ENCODE measurements around the gene FAM163A.

FAM163A gene

GRCh38 chr1:179806333-179806732 is 63.2 kb downstream of the FAM163A start:
- no peak overlapping the region for H2AK5ac ChIP-seq (ENCODE audit: low read depth, low read length)
- no peak overlapping the region for H4K8ac ChIP-seq (ENCODE audit: low read depth, low read length)
- no peaks in the 10 kb centered on the region for H3K36me3 ChIP-seq (replicated peaks in 1 of 2; ENCODE audit: control insufficient read depth in 2 of 2, insufficient read depth in 2 of 2, low read length in 2 of 2)
- H3K27ac ChIP-seq (replicated peaks; ENCODE audit: low read length): no peak overlapping the region
- no peak overlapping the region for H2BK15ac ChIP-seq (ENCODE audit: low read length)
- H3K27me3 ChIP-seq (ENCODE audit: control insufficient read depth in 3 of 3, insufficient read depth in 3 of 3, low read depth in 1 of 3, low read length in 3 of 3): peaks cover 0 to 48% (median 0%) of the 10 kb centered on the region in 3 experiments
- H3K4me2 ChIP-seq (ENCODE audit: insufficient read depth, low read length, poor library complexity, severe bottlenecking): no peak overlapping the region
- peak overlapping the region; percentile 45 for H3K18ac ChIP-seq (ENCODE audit: low read length)
- no peaks in the 10 kb centered on the region for H3K79me1 ChIP-seq (ENCODE audit: low read depth, low read length)
- H2BK12ac ChIP-seq (ENCODE audit: low read length): no peak overlapping the region
- H3K4me1 ChIP-seq (ENCODE audit: control insufficient read depth in 2 of 2, insufficient read depth in 1 of 2, low read depth in 1 of 2, low read length in 2 of 2): no peaks in the 10 kb centered on the region
- no CpG with 5 or more reads among the region's 4 CpGs for WGBS, 2 donors (ENCODE audit: extremely low coverage in 2 of 2, insufficient read length in 2 of 2, insufficient replicate concordance in 1 of 2)
- H3K14ac ChIP-seq (ENCODE audit: low read length): no peak overlapping the region
- no peak overlapping the region for H3K9ac ChIP-seq (ENCODE audit: low read depth, low read length, poor library complexity)
- no peak overlapping the region for H2AFZ ChIP-seq (ENCODE audit: low read length)
- H3K4ac ChIP-seq (ENCODE audit: low read length): no peak overlapping the region
- H4K91ac ChIP-seq (ENCODE audit: low read depth, low read length, poor library complexity): no peak overlapping the region
- no peaks in the 10 kb centered on the region for H3K9me3 ChIP-seq (replicated peaks in 1 of 2; ENCODE audit: control insufficient read depth in 2 of 2, insufficient read depth in 1 of 2, low read depth in 1 of 2, low read length in 2 of 2)
- H3K23ac ChIP-seq (ENCODE audit: low read depth, low read length, poor library complexity): no peak overlapping the region
- H2BK120ac ChIP-seq (ENCODE audit: low read depth, low read length): no peak overlapping the region
- no peak for DNase-seq (ENCODE audit: low spot score)
- H3K4me3 ChIP-seq (ENCODE audit: low read length in 2 of 2): no peak overlapping the region
- H2BK5ac ChIP-seq (ENCODE audit: low read length): no peak overlapping the region

GRCh38 chr1:179807291-179807690 is 64.2 kb downstream of the FAM163A start:
- no peak overlapping the region for H2BK120ac ChIP-seq (ENCODE audit: low read depth, low read length)
- DNase-seq (ENCODE audit: low spot score): no peak
- peaks cover 0 to 52% (median 0%) of the 10 kb centered on the region in 3 experiments for H3K27me3 ChIP-seq (ENCODE audit: control insufficient read depth in 3 of 3, insufficient read depth in 3 of 3, low read depth in 1 of 3, low read length in 3 of 3)
- H2BK5ac ChIP-seq (ENCODE audit: low read length): no peak overlapping the region
- H3K36me3 ChIP-seq (replicated peaks in 1 of 2; ENCODE audit: control insufficient read depth in 2 of 2, insufficient read depth in 2 of 2, low read length in 2 of 2): no peaks in the 10 kb centered on the region
- H2BK15ac ChIP-seq (ENCODE audit: low read length): no peak overlapping the region
- H3K4me1 ChIP-seq (ENCODE audit: control insufficient read depth in 2 of 2, insufficient read depth in 1 of 2, low read depth in 1 of 2, low read length in 2 of 2): no peaks in the 10 kb centered on the region
- H3K14ac ChIP-seq (ENCODE audit: low read length): no peak overlapping the region
- peak overlapping the region; percentile 17 for H3K23ac ChIP-seq (ENCODE audit: low read depth, low read length, poor library complexity)
- H3K9ac ChIP-seq (ENCODE audit: low read depth, low read length, poor library complexity): no peak overlapping the region
- no CpG with 5 or more reads among the region's 9 CpGs for WGBS, 2 donors (ENCODE audit: extremely low coverage in 2 of 2, insufficient read length in 2 of 2, insufficient replicate concordance in 1 of 2)
- H3K4ac ChIP-seq (ENCODE audit: low read length): no peak overlapping the region
- H4K8ac ChIP-seq (ENCODE audit: low read depth, low read length): no peak overlapping the region
- H3K4me2 ChIP-seq (ENCODE audit: insufficient read depth, low read length, poor library complexity, severe bottlenecking): no peak overlapping the region
- H2AFZ ChIP-seq (ENCODE audit: low read length): no peak overlapping the region
- no peak overlapping the region for H4K91ac ChIP-seq (ENCODE audit: low read depth, low read length, poor library complexity)
- no peak overlapping the region for H2BK12ac ChIP-seq (ENCODE audit: low read length)
- H3K18ac ChIP-seq (ENCODE audit: low read length): no peak overlapping the region
- no peak overlapping the region for H3K27ac ChIP-seq (replicated peaks; ENCODE audit: low read length)
- H3K9me3 ChIP-seq (replicated peaks in 1 of 2; ENCODE audit: control insufficient read depth in 2 of 2, insufficient read depth in 1 of 2, low read depth in 1 of 2, low read length in 2 of 2): no peaks in the 10 kb centered on the region
- peak overlapping the region; percentile 73 for H2AK5ac ChIP-seq (ENCODE audit: low read depth, low read length)
- no peaks in the 10 kb centered on the region for H3K79me1 ChIP-seq (ENCODE audit: low read depth, low read length)
- H3K4me3 ChIP-seq (ENCODE audit: low read length in 2 of 2): no peak overlapping the region

- Histone ChIP-seq H2BK120ac (ENCODE audit: low read depth, low read length) (no peak overlapping the region), H3K4ac (ENCODE audit: low read length) (no peak overlapping the region), H3K23ac (ENCODE audit: low read depth, low read length, poor library complexity) (no peak overlapping the region), H3K4me3 (ENCODE audit: low read length in 2 of 2) (no peak overlapping the region), H2BK12ac (ENCODE audit: low read length) (no peak overlapping the region), H2BK15ac (ENCODE audit: low read length) (no peak overlapping the region), H3K9ac (ENCODE audit: low read depth, low read length, poor library complexity) (no peak overlapping the region), H4K91ac (ENCODE audit: low read depth, low read length, poor library complexity) (no peak overlapping the region), H4K8ac (ENCODE audit: low read depth, low read length) (no peak overlapping the region), H3K14ac (ENCODE audit: low read length) (no peak overlapping the region), H3K4me2 (ENCODE audit: insufficient read depth, low read length, poor library complexity, severe bottlenecking) (no peak overlapping the region), H3K27ac (replicated peaks; ENCODE audit: low read length) (no peak overlapping the region), H2AK5ac (ENCODE audit: low read depth, low read length) (no peak overlapping the region), H3K27me3 (ENCODE audit: control insufficient read depth in 3 of 3, insufficient read depth in 3 of 3, low read depth in 1 of 3, low read length in 3 of 3) (peaks cover 0 to 54% (median 0%) of the 10 kb centered on the region in 3 experiments), H3K36me3 (replicated peaks in 1 of 2; ENCODE audit: control insufficient read depth in 2 of 2, insufficient read depth in 2 of 2, low read length in 2 of 2) (no peaks in the 10 kb centered on the region), H3K9me3 (replicated peaks in 1 of 2; ENCODE audit: control insufficient read depth in 2 of 2, insufficient read depth in 1 of 2, low read depth in 1 of 2, low read length in 2 of 2) (no peaks in the 10 kb centered on the region), H3K4me1 (ENCODE audit: control insufficient read depth in 2 of 2, insufficient read depth in 1 of 2, low read depth in 1 of 2, low read length in 2 of 2) (no peaks in the 10 kb centered on the region), H3K79me1 (ENCODE audit: low read depth, low read length) (no peaks in the 10 kb centered on the region), H2BK5ac (ENCODE audit: low read length) (no peak overlapping the region), H2AFZ (ENCODE audit: low read length) (no peak overlapping the region), H3K18ac (ENCODE audit: low read length) (no peak overlapping the region)
- DNase-seq (ENCODE audit: low spot score): no peak
- no CpG with 5 or more reads among the region's 11 CpGs for WGBS, 2 donors (ENCODE audit: extremely low coverage in 2 of 2, insufficient read length in 2 of 2, insufficient replicate concordance in 1 of 2)
These were observed 64.8 kb downstream of the FAM163A start for GRCh38 chr1:179807691-179808485.

GRCh38 chr1:179808503-179808902 is 65.4 kb downstream of the FAM163A start:
- H2BK15ac ChIP-seq (ENCODE audit: low read length): no peak overlapping the region
- H3K23ac ChIP-seq (ENCODE audit: low read depth, low read length, poor library complexity): no peak overlapping the region
- H3K14ac ChIP-seq (ENCODE audit: low read length): no peak overlapping the region
- H3K27me3 ChIP-seq (ENCODE audit: control insufficient read depth in 3 of 3, insufficient read depth in 3 of 3, low read depth in 1 of 3, low read length in 3 of 3): peaks cover 0 to 60% (median 0%) of the 10 kb centered on the region in 3 experiments
- H2BK120ac ChIP-seq (ENCODE audit: low read depth, low read length): no peak overlapping the region
- no peak overlapping the region for H2BK12ac ChIP-seq (ENCODE audit: low read length)
- H3K4me3 ChIP-seq (ENCODE audit: low read length in 2 of 2): no peak overlapping the region
- no peak overlapping the region for H3K4ac ChIP-seq (ENCODE audit: low read length)
- H2BK5ac ChIP-seq (ENCODE audit: low read length): no peak overlapping the region
- no peak overlapping the region for H4K8ac ChIP-seq (ENCODE audit: low read depth, low read length)
- H3K36me3 ChIP-seq (replicated peaks in 1 of 2; ENCODE audit: control insufficient read depth in 2 of 2, insufficient read depth in 2 of 2, low read length in 2 of 2): no peaks in the 10 kb centered on the region
- H3K4me1 ChIP-seq (ENCODE audit: control insufficient read depth in 2 of 2, insufficient read depth in 1 of 2, low read depth in 1 of 2, low read length in 2 of 2): no peaks in the 10 kb centered on the region
- H2AFZ ChIP-seq (ENCODE audit: low read length): no peak overlapping the region
- WGBS, 2 donors (ENCODE audit: extremely low coverage in 2 of 2, insufficient read length in 2 of 2, insufficient replicate concordance in 1 of 2): no CpG with 5 or more reads among the region's 1 CpG
- no peaks in the 10 kb centered on the region for H3K79me1 ChIP-seq (ENCODE audit: low read depth, low read length)
- no peak overlapping the region for H4K91ac ChIP-seq (ENCODE audit: low read depth, low read length, poor library complexity)
- no peak overlapping the region for H3K4me2 ChIP-seq (ENCODE audit: insufficient read depth, low read length, poor library complexity, severe bottlenecking)
- DNase-seq (ENCODE audit: low spot score): no peak
- H3K27ac ChIP-seq (replicated peaks; ENCODE audit: low read length): no peak overlapping the region
- H3K9me3 ChIP-seq (replicated peaks in 1 of 2; ENCODE audit: control insufficient read depth in 2 of 2, insufficient read depth in 1 of 2, low read depth in 1 of 2, low read length in 2 of 2): no peaks in the 10 kb centered on the region
- no peak overlapping the region for H2AK5ac ChIP-seq (ENCODE audit: low read depth, low read length)
- no peak overlapping the region for H3K9ac ChIP-seq (ENCODE audit: low read depth, low read length, poor library complexity)
- no peak overlapping the region for H3K18ac ChIP-seq (ENCODE audit: low read length)
